GM21529 (cell line): ENCODE data around the gene PLPPR5.
"Not testable (repeated sequence)": the region's sequence is repeated elsewhere in the genome, so short reads cannot be mapped to it uniquely, and the experiment has no call there.

ENCODE experiments used
- ATAC-seq: cut with Tn5 transposase; IDR thresholded peaks from one replicate; pipeline ENCODE4 v1.9.1; 2021; ENCODE audit not compliant: unreplicated experiment

Gene PLPPR5, protein sequence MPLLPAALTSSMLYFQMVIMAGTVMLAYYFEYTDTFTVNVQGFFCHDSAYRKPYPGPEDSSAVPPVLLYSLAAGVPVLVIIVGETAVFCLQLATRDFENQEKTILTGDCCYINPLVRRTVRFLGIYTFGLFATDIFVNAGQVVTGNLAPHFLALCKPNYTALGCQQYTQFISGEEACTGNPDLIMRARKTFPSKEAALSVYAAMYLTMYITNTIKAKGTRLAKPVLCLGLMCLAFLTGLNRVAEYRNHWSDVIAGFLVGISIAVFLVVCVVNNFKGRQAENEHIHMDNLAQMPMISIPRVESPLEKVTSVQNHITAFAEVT

GRCh38 chr1:99004861-99005442 is at the start of gene PLPPR5:
TSS of gene PLPPR5 (minus strand) at chr1:99004861. CDS start at chr1:99004671, 190 bp downstream.
- ATAC-seq: no peak

DNA sequence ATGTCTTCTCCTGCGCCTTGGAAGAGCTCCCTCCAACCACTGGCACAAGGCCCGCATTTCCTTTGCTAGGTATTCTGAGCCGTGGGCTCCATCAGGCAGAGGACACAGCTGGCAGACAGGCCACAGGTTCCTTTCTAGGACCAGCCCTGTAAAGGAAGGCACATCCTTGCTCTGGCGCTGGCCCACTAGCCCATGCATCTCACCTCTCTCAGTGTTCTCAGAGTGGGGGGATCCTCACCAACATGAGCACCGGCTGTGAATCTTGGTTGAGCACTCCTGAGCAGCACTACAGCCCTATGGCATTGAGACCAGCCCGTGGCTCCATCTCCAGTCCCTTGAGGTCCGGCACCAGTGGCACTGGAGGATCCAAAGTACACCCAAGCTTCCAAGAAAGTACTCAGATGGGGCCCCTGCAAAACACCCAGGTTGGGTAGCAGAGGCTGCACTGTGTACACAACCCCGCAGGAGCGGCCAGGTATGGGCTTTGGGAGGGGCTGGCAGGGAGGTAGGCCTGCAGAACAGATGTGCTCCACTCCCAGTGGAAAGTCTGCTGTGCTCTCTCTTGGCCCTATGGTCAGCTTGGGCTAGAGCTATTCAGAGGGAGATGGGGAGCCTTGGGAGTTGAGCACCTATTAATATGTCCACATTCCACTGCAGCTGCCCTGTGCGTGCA is 47.1 kb upstream of the PLPPR5 start:
- ATAC-seq: no peak

GRCh38 chr1:99049745-99050144 is 45.1 kb upstream of the PLPPR5 start:
- no peak for ATAC-seq

DNA sequence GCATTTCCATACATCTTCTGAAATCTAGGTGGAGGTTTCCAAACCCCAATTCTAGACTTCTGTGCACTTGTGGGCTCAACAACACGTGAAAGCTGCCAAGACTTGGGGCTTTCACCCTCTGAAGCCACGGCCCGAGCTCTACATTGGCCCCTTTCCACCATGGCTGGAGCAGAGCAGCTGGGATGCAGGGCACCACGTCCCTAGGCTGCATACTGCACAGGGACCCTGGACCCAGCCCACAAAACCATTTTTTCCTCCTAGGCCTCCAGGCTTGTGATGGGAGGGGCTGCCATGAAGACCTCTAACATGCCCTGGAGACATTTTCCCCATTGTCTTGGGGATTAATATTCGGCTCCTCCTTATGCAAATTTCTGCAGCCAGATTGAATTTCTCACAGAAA is 32.1 kb upstream of the PLPPR5 start:
- ATAC-seq: not testable (repeated sequence)

GRCh38 chr1:99018313-99018712 is 13.7 kb upstream of the PLPPR5 start:
- no peak for ATAC-seq

GRCh38 chr1:99017655-99018054 is 13.0 kb upstream of the PLPPR5 start:
- ATAC-seq: no peak

GRCh38 chr1:99010679-99011078 is 6.0 kb upstream of the PLPPR5 start:
- no peak for ATAC-seq

DNA sequence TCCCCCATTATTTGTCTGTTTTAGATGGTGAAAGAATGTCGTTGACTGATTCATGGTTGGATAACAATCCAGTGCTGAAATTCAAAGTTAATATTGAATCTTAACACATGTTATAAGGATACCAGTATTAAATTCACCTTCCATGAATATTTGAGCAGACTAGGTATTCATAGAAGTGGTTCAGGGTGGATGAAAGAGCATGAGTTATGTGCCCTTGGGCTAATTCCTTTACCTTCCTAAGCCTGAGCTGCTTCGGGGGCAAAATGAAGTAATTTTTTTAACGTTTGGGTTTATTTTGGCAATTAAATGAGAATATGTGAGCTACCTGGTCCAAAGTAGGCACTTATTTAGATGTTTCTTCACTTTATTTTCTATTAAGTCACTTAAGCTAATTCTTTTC is 2.7 kb upstream of the PLPPR5 start:
- ATAC-seq: no peak

- no peak for ATAC-seq
Observed at GRCh38 chr1:99005537-99005942, 879 bp upstream of the PLPPR5 start.

- ATAC-seq: no peak
Observed at GRCh38 chr1:99004254-99004860, 304 bp downstream of the PLPPR5 start.

GRCh38 chr1:99003581-99004253 is 944 bp downstream of the PLPPR5 start:
- no peak for ATAC-seq

GRCh38 chr1:98992844-98993243 is 11.8 kb downstream of the PLPPR5 start:
- ATAC-seq: no peak

DNA sequence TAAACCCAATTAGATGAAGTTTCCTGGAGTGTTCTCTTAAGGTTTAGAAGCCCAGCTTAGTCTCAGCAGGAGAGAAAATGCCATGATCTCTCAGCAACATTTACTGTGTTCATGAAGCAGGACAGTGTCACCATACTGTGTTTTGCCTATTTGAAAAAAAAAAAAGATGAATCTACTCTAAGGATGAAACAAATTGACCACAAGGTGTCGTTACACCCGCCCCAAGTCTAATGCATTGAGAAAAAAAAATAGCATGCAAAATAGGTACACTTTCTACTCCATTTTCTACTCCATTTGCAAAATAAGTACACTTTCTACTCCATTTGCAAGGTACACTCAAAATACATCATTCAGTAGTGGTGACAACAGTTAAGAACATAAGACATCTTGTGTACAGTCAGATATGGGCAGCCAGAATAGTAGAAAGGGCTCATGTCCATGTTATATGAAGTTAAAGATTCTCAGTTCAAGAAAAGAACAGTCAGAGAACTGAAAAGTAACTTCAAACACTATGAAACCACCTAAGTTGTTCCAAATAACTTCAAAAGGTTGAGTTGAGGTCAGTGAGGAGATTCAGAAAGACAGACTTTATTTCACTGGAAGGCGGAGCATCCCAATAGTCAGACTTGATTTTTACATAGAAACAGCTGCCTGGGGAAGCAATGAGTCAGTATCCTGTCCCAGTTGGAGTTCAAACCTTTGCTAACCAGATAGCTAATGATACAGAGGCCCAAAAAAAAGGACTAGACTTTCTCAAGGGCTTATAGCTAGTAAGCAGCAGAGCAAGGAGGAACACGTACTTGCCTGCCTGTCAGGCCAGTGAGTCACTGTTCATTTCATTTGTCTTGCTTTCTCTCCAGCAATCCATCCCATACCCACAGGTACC is 13.3 kb downstream of the PLPPR5 start:
- ATAC-seq: peak; percentile 57

DNA sequence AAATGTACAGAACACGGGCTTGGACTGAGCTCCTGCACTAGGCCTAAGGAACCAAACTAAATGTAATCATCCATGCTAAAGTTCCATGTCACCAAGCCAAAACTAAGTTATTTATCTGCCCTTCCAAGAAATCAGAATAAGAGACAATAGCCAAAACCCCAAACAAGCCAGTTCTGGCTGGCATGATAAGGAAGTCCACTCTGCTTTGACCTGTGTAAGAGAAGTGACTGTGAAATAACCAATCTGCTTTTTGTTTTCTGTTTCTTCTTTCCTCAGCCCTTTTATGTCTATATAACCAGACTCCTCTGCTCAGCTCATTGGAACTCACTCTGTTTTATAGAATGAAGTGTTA is 15.1 kb downstream of the PLPPR5 start:
- ATAC-seq: no peak

- peak; percentile 56 for ATAC-seq
Observed at GRCh38 chr1:98988904-98989555, 15.6 kb downstream of the PLPPR5 start.

DNA sequence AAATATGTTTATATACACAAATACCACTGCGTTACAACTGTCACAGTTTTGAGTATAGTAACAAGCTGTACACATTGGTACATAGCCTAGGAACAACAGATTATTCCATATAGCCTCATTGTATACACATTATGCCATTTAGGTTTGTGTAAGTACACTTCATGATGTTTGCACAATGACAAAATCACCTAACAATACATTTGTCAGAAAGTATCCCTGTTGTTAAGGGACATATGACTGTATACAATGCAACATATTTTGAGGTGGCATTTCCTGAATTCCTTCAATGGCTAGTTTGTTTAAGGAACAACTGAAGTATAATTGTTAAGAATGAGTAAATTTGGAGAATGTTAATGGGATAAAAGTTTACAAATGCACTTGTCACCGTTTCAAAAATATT is 19.0 kb downstream of the PLPPR5 start:
- no peak for ATAC-seq

DNA sequence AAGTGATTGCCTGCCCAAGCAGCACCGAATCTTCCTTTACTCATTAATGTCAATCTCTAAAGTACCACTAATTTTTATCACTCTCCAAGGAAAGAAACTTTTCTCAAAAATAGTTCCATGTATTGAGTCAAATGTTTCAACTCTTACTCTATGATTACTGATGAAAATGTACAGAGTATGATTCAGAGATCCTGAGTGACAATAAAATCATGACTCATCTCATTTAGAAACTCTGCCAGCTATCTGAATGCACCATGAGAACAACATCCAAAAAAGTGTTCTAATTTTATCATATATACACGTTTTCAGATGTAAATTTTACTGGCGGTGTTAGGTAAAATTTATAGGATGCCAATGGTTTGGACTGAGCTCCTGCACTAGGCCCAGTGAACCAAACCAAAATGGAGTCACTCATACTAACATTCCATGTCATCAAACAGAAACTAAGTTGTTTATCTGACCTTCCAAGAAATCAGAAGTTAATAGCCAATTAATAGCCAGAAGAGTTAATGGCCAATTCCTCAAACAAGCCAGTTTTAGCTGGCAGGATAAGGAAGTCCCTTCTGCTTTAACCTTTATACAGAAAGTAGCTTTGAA is 22.6 kb downstream of the PLPPR5 start:
- no peak for ATAC-seq

- no peak for ATAC-seq
Observed at GRCh38 chr1:98979463-98979862, 25.2 kb downstream of the PLPPR5 start.

GRCh38 chr1:98975810-98976209 is 28.9 kb downstream of the PLPPR5 start:
- no peak for ATAC-seq
